Fibroblast of lung (primary cell): ENCODE results near the gene GNG7. TPM values are rescaled to one million over a fixed set of nuclear protein-coding genes. Genes with fewer than 3 reads are reported as not detected.
A peak's percentile ranks its signal among the peaks of the same experiment; 100 is the strongest.

ENCODE experiments used
- DNase-seq, 2 donors: peaks; one replicate each; pipeline versions ENCODE4 v3.0.0 to v3.0.0-alpha.2; 2010; ENCODE audit warnings: low read depth in 2 of 2
- H2AFZ ChIP-seq: 2 replicates; pipeline ENCODE4 v1.5.1; 2012; ENCODE audit warnings: low read length, control low read depth, inconsistent platforms
- H3K27ac ChIP-seq: 2 replicates; pipeline ENCODE4 v1.5.1; 2011; ENCODE audit warnings: low read length, control low read depth; ENCODE audit not compliant: insufficient read depth
- H3K27me3 ChIP-seq: 2 replicates; pipeline ENCODE4 v1.5.1; 2011; ENCODE audit warnings: mild to moderate bottlenecking, low read length; ENCODE audit not compliant: control insufficient read depth, insufficient read depth
- H3K36me3 ChIP-seq: 2 replicates; pipeline ENCODE4 v1.5.1; 2011; ENCODE audit warnings: low read length; ENCODE audit not compliant: control insufficient read depth, insufficient read depth
- H3K4me1 ChIP-seq: 2 replicates; pipeline ENCODE4 v1.5.1; 2011; ENCODE audit warnings: low read length; ENCODE audit not compliant: control insufficient read depth, insufficient read depth; ENCODE audit errors: extremely low read depth
- H3K4me2 ChIP-seq: 2 replicates; pipeline ENCODE4 v1.5.1; 2011; ENCODE audit warnings: low read length, control low read depth; ENCODE audit not compliant: insufficient read depth; ENCODE audit errors: extremely low read depth
- H3K4me3 ChIP-seq, 4 experiments: fragments of 200-600 bp in 1 of 4; sonication (generic) in 1 of 4; replicated peaks in 1 of 4; 2 replicates each; pipeline ENCODE4 v1.5.1; 2011 to 2016; ENCODE audit warnings: low read length in 4 of 4, low read depth in 3 of 4, mild to moderate bottlenecking in 3 of 4, control low read depth in 2 of 4, inconsistent platforms in 1 of 4, mixed read lengths in 1 of 4; ENCODE audit not compliant: insufficient read depth in 1 of 4; ENCODE audit errors: control extremely low read depth in 1 of 4
- H3K79me2 ChIP-seq: 2 replicates; pipeline ENCODE4 v1.5.1; 2012; ENCODE audit warnings: mild to moderate bottlenecking, low read length, inconsistent platforms; ENCODE audit not compliant: control insufficient read depth, insufficient read depth
- H3K9ac ChIP-seq: 2 replicates; pipeline ENCODE4 v1.5.1; 2011; ENCODE audit warnings: mild to moderate bottlenecking, low read length, control low read depth; ENCODE audit not compliant: insufficient read depth
- H3K9me3 ChIP-seq: 2 replicates; pipeline ENCODE4 v1.5.1; 2012; ENCODE audit warnings: low read depth, low read length; ENCODE audit not compliant: control insufficient read depth, insufficient read depth
- H4K20me1 ChIP-seq: 2 replicates; pipeline ENCODE4 v1.5.1; 2011; ENCODE audit warnings: low read length; ENCODE audit not compliant: control insufficient read depth, insufficient read depth; ENCODE audit errors: extremely low read depth
- EZH2 ChIP-seq: IDR thresholded peaks from 2 replicates; pipeline ENCODE4 v1.5.1; 2012; ENCODE audit warnings: low read length, control low read depth, mild to moderate bottlenecking; ENCODE audit errors: missing control alignments
- polyA plus RNA-seq, 2 donors: library from polyadenylated mRNA; depleted of rRNA in 1 of 2; stranded (reverse) in 1 of 2; unstranded in 1 of 2; fragments of >200 nt; gene quantifications; 2 replicates each; pipeline ENCODE4 v1.2.1, GENCODE V29; 2011 to 2012; ENCODE audit warnings: missing spikeins in 1 of 2
- total RNA-seq: library from RNA; depleted of rRNA; stranded (reverse); fragments of >200 nt; gene quantifications from 2 replicates; pipeline ENCODE4 v1.2.1, GENCODE V29; 2014
- TF ChIP-seq, protein P1 (sequence below), 2 donors: IDR thresholded peaks in 1 of 2; conservative IDR thresholded peaks in 1 of 2; 1 replicate in 1 of 2; 2 replicates in 1 of 2; pipeline ENCODE4 v1.5.1; 2011 to 2012; ENCODE audit warnings: low read length in 2 of 2, control low read depth in 1 of 2, inconsistent platforms in 1 of 2, low read depth in 1 of 2, mild to moderate bottlenecking in 1 of 2

Gene GNG7
- total and polyA plus RNA-seq, 2 donors (not counting 1 experiment from before 2014, with no cell fraction given): 0.27 to 0.83 TPM

DNA sequence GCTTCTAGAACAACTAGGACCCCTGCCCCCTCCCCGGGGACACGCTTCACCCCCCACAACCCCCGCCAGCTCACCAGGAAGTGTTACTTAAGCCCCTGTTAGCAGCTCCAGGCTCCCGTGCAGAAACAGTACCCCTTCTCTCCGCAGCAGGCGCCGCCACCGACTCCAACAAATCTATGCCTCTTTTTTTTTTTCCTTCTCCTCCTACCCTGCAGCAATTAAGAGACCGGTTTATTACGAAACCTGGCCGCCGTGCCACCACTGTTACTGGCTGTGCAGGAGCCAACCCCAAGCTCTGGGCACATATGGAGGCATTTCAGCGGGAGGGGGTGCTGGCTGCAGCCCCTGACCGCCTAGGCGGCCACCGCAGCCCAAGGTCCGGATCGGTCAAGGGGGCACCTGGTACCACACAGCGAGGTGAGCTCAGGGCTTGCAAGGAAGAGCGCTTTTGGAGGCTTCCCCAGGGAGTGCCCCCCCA lies 224.2 kb downstream of the GNG7 start:
- Histone ChIP-seq H3K4me2 (peak overlapping the region; percentile 29), H3K9me3 (no peaks in the 10 kb centered on the region), H3K4me1 (no peaks in the 10 kb centered on the region), H3K27me3 (no peaks in the 10 kb centered on the region), H3K4me3 (peak overlapping the region; percentile 90 to 100 (median 94)), H4K20me1 (no peaks in the 10 kb centered on the region), H3K27ac (peak overlapping the region; percentile 1), H2AFZ (no peak overlapping the region), H3K36me3 (peaks cover 8% of the 10 kb centered on the region), H3K79me2 (peaks cover 23% of the 10 kb centered on the region), H3K9ac (peak overlapping the region; percentile 33)
- DNase-seq: peak; percentile 72 to 84
- TF ChIP-seq, protein P1, sequence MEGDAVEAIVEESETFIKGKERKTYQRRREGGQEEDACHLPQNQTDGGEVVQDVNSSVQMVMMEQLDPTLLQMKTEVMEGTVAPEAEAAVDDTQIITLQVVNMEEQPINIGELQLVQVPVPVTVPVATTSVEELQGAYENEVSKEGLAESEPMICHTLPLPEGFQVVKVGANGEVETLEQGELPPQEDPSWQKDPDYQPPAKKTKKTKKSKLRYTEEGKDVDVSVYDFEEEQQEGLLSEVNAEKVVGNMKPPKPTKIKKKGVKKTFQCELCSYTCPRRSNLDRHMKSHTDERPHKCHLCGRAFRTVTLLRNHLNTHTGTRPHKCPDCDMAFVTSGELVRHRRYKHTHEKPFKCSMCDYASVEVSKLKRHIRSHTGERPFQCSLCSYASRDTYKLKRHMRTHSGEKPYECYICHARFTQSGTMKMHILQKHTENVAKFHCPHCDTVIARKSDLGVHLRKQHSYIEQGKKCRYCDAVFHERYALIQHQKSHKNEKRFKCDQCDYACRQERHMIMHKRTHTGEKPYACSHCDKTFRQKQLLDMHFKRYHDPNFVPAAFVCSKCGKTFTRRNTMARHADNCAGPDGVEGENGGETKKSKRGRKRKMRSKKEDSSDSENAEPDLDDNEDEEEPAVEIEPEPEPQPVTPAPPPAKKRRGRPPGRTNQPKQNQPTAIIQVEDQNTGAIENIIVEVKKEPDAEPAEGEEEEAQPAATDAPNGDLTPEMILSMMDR (conservative IDR thresholded peaks at IDR 0.05 in 1 of 2, IDR thresholded peaks at IDR 0.05 in 1 of 2; ENCODE audit: low read depth in 1 of 2, low read length in 2 of 2): peak; percentile 18 to 29
- TF ChIP-seq EZH2: no peak

DNA sequence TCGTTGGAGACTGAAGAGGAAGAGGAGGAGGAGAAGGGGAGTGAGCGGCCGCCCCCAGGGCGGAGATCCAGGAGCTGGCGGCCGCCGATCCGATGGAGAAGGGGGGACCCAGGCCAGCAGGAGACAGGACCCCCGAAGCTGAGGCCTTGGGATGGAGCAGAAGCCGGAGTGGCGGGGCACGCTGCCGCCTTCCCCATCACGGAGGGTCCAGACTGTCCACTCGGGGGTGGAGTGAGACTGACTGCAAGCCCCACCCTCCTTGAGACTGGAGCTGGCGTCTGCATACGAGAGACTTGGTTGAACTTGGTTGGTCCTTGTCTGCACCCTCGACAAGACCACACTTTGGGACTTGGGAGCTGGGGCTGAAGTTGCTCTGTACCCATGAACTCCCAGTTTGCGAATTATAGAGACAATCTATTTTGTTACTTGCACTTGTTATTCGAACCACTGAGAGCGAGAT lies 224.7 kb downstream of the GNG7 start:
- H2AFZ ChIP-seq: no peak overlapping the region
- H3K9me3 ChIP-seq: no peaks in the 10 kb centered on the region
- H3K4me3 ChIP-seq: peak overlapping the region; percentile 90 to 100 (median 94)
- no peak for TF ChIP-seq EZH2
- peak; percentile 58 to 64 for DNase-seq
- peak overlapping the region; percentile 66 for H3K9ac ChIP-seq
- peaks cover 8% of the 10 kb centered on the region for H3K36me3 ChIP-seq
- peak overlapping the region; percentile 90 for H3K27ac ChIP-seq
- peaks cover 23% of the 10 kb centered on the region for H3K79me2 ChIP-seq
- H3K27me3 ChIP-seq: no peaks in the 10 kb centered on the region
- no peaks in the 10 kb centered on the region for H3K4me1 ChIP-seq
- H3K4me2 ChIP-seq: peak overlapping the region; percentile 92
- H4K20me1 ChIP-seq: no peaks in the 10 kb centered on the region

DNA sequence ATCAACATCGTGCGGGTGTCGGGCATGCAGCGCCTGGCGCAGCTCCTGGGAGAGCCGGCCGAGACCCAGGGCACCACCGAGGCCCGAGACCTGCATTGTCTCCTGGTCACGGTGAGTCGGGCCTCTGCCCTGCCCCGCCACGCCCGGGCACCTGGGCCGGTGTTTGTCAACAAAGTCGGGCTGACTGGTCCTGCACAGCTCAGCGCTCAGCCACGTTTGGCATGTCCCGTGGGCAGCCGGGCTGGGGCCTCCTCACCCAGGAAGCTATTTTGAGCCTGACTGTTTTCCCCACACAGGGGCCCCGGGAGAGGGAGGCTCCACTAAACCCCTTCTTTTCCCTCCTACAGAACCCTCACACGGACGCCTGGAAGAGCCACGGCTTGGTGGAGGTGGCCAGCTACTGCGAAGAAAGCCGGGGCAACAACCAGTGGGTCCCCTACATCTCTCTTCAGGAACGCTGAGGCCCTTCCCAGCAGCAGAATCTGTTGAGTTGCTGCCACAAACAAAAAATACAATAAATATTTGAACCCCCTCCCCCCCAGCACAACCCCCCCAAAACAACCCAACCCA lies 225.3 kb downstream of the GNG7 start:
- peak in 1 of 2 donors; percentile 59 for DNase-seq
- Histone ChIP-seq H3K79me2 (peaks cover 23% of the 10 kb centered on the region), H2AFZ (no peak overlapping the region), H3K36me3 (peaks cover 8% of the 10 kb centered on the region), H3K4me2 (peak overlapping the region; percentile 72), H3K27me3 (no peaks in the 10 kb centered on the region), H3K9ac (peak overlapping the region; percentile 87), H3K27ac (peak overlapping the region; percentile 90), H3K4me3 (peak overlapping the region; percentile 90 to 100 (median 94)), H4K20me1 (no peaks in the 10 kb centered on the region), H3K9me3 (no peaks in the 10 kb centered on the region), H3K4me1 (no peaks in the 10 kb centered on the region)
- TF ChIP-seq, protein P1 (conservative IDR thresholded peaks at IDR 0.05 in 1 of 2, IDR thresholded peaks at IDR 0.05 in 1 of 2; ENCODE audit: low read depth in 1 of 2, low read length in 2 of 2): no peak
- TF ChIP-seq EZH2: no peak
